BE2C (cell line): ENCODE data around the gene TDG.

Experiments used
- DNase-seq: peaks from one replicate; pipeline ENCODE4 v3.0.0-alpha.2; 2020
- H3K27me3 ChIP-seq: fragments of 250-450 bp; sonication (Bioruptor Pico); 2 replicates; pipeline ENCODE4 v1.5.1; 2020; ENCODE audit warnings: mild to moderate bottlenecking
- H3K36me3 ChIP-seq: fragments of 250-450 bp; sonication (Bioruptor Pico); 2 replicates; pipeline ENCODE4 v1.5.1; 2020; ENCODE audit warnings: mild to moderate bottlenecking
- H3K4me1 ChIP-seq: fragments of 250-450 bp; sonication (Bioruptor Pico); 2 replicates; pipeline ENCODE4 v1.5.1; 2020
- H3K4me3 ChIP-seq: 2 replicates; pipeline ENCODE4 v1.5.1; 2011; ENCODE audit warnings: low read depth, low read length
- H3K9me3 ChIP-seq: fragments of 250-450 bp; sonication (Bioruptor Pico); 2 replicates; pipeline ENCODE4 v1.5.1; 2020
- TF ChIP-seq, protein P1 (sequence below): IDR thresholded peaks from 2 replicates; pipeline ENCODE4 v1.5.1; 2012; ENCODE audit warnings: mild to moderate bottlenecking, low read depth, low read length

TDG gene

GRCh38 chr12:103966736-103967135 lies 1.1 kb downstream of the TDG start:
- H3K9me3 ChIP-seq: no peaks in the 10 kb centered on the region
- H3K36me3 ChIP-seq: peaks cover 13% of the 10 kb centered on the region
- H3K4me3 ChIP-seq: peak overlapping the region; percentile 98
- TF ChIP-seq, protein P1, sequence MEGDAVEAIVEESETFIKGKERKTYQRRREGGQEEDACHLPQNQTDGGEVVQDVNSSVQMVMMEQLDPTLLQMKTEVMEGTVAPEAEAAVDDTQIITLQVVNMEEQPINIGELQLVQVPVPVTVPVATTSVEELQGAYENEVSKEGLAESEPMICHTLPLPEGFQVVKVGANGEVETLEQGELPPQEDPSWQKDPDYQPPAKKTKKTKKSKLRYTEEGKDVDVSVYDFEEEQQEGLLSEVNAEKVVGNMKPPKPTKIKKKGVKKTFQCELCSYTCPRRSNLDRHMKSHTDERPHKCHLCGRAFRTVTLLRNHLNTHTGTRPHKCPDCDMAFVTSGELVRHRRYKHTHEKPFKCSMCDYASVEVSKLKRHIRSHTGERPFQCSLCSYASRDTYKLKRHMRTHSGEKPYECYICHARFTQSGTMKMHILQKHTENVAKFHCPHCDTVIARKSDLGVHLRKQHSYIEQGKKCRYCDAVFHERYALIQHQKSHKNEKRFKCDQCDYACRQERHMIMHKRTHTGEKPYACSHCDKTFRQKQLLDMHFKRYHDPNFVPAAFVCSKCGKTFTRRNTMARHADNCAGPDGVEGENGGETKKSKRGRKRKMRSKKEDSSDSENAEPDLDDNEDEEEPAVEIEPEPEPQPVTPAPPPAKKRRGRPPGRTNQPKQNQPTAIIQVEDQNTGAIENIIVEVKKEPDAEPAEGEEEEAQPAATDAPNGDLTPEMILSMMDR: no peak
- no peak for DNase-seq
- no peaks in the 10 kb centered on the region for H3K27me3 ChIP-seq
- H3K4me1 ChIP-seq: no peaks in the 10 kb centered on the region

DNA sequence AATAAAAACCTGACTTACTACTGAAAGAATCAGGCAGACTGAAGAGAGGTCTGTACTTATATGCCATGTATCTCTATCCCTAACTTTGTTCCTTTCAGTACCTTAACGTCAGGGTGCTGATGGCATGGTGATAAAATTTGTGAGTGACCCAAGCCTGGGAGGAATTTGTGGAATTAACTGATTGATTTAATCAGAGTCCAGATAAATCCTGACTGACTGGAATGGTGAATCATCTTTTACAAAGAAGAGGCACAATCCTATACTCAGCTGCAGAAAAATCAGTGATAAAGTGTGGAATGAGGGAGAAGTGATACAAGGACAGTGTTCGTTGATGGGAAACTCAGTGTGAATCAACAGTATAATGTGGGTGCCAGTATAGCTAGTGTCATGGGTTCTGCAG lies 3.7 kb downstream of the TDG start:
- TF ChIP-seq, protein P1: no peak
- Histone ChIP-seq H3K36me3 (peaks cover 17% of the 10 kb centered on the region), H3K4me1 (no peaks in the 10 kb centered on the region; the same call in 1 of the 2 replicates), H3K27me3 (no peaks in the 10 kb centered on the region), H3K4me3 (no peak overlapping the region), H3K9me3 (no peaks in the 10 kb centered on the region)
- no peak for DNase-seq

GRCh38 chr12:103973909-103974308 lies 8.2 kb downstream of the TDG start:
- Histone ChIP-seq H3K36me3 (peaks cover 37% of the 10 kb centered on the region), H3K27me3 (no peaks in the 10 kb centered on the region; the same call in 1 of the 2 replicates), H3K9me3 (no peaks in the 10 kb centered on the region), H3K4me3 (no peak overlapping the region), H3K4me1 (no peaks in the 10 kb centered on the region; the same call in 1 of the 2 replicates)
- no peak for DNase-seq
- TF ChIP-seq, protein P1: no peak

DNA sequence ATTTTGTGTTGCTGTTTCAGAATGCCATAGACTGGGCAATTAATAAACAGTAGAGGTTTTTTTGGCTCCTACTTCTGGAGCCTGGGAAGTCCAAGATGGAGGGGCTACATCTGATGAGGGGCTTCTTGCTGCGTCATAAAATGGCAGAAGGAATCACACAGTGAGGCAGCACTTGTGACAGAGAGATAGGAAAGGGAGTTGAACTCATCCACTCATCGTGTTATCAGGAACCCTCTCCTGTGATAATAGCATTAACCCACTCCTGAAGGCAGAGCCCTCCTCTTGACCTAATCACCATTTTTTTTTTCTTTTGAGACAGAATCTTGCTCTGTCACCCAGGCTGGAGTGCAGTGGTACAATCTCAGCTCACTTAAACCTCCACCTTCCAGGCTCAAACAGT lies 9.7 kb downstream of the TDG start:
- Histone ChIP-seq H3K4me1 (no peaks in the 10 kb centered on the region; the same call in 1 of the 2 replicates), H3K27me3 (no peaks in the 10 kb centered on the region; the same call in 1 of the 2 replicates), H3K36me3 (peaks cover 42% of the 10 kb centered on the region), H3K4me3 (no peak overlapping the region), H3K9me3 (no peaks in the 10 kb centered on the region)
- TF ChIP-seq, protein P1: no peak
- DNase-seq: no peak

DNA sequence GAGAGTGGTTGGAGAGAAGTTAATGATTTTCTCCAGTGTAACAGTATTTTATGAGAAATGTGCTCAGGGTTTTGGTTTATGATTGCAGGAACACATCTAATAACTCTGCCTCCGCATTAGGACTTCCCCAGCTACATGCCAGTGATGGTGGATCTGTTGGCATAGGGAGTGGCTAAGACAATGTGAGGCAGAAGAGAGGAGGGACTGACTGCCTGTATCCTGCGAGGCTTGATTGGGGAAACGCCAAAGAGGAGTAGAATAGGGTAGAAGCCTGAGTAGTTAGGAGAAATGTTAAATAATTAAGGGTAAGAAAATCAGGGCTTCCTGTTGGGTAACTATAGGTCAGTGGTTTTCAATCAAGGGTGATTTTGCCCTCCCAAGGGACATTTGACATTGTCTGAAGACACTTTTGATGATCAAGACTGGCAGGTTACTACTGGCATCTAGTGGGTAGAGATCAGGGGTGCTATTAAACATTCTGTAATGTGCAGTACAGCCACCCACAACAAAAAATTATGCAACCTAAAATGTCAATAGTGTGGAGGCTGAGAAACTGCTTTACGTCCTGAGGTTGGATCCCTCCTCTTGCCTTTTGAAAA lies 12.8 kb downstream of the TDG start:
- TF ChIP-seq, protein P1: no peak
- peaks cover 65% of the 10 kb centered on the region for H3K36me3 ChIP-seq
- no peak overlapping the region for H3K4me3 ChIP-seq

DNA sequence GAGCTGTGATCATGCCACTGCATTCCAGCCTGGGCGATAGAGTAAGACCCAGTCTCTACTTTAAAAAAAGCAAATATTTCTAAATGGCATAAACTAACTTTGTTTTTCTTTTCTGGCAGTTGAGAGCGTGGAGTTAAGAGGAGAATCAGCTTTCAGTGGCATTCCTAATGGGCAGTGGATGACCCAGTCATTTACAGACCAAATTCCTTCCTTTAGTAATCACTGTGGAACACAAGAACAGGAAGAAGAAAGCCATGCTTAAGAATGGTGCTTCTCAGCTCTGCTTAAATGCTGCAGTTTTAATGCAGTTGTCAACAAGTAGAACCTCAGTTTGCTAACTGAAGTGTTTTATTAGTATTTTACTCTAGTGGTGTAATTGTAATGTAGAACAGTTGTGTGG lies 21.2 kb downstream of the TDG start:
- Histone ChIP-seq H3K27me3 (no peaks in the 10 kb centered on the region), H3K4me1 (no peaks in the 10 kb centered on the region), H3K36me3 (peaks cover 61% of the 10 kb centered on the region), H3K4me3 (no peak overlapping the region), H3K9me3 (no peaks in the 10 kb centered on the region)
- TF ChIP-seq, protein P1: no peak
- DNase-seq: no peak

More for the DNA sequence above, 12.8 kb downstream of the TDG start:
- no peak for DNase-seq
- Histone ChIP-seq H3K27me3 (no peaks in the 10 kb centered on the region; the same call in 1 of the 2 replicates), H3K9me3 (no peaks in the 10 kb centered on the region), H3K4me1 (no peaks in the 10 kb centered on the region; the same call in 1 of the 2 replicates)
